NCI-H2171 treated with DMSO at 0.1 percent for 48 hours (cell line): ENCODE results near the gene TTF2.

Experiments used
- DNase-seq: peaks from one replicate; lab custom pipeline; 2025; lab: John Stamatoyannopoulos, UW

Gene TTF2

GRCh38 chr1:117046781-117047180 is 13.3 kb upstream of the TTF2 start:
- DNase-seq = peak; percentile 30

GRCh38 chr1:117047271-117047670 is 12.9 kb upstream of the TTF2 start:
- no peak for DNase-seq

GRCh38 chr1:117049857-117050256 is 10.3 kb upstream of the TTF2 start:
- DNase-seq = no peak

GRCh38 chr1:117051224-117052064 is 8.7 kb upstream of the TTF2 start:
- DNase-seq = no peak

GRCh38 chr1:117054068-117054467 is 6.1 kb upstream of the TTF2 start:
- no peak for DNase-seq

GRCh38 chr1:117058810-117059209 is 1.3 kb upstream of the TTF2 start:
- DNase-seq = peak; percentile 82

GRCh38 chr1:117059334-117059677 is 820 bp upstream of the TTF2 start:
- peak; percentile 83 for DNase-seq

- DNase-seq = peak; percentile 26
Observed at GRCh38 chr1:117060441-117061317, 553 bp downstream of the TTF2 start.

GRCh38 chr1:117061986-117062415 is 1.9 kb downstream of the TTF2 start:
- DNase-seq = no peak

- DNase-seq = no peak
Observed at GRCh38 chr1:117066367-117066766, 6.2 kb downstream of the TTF2 start.

GRCh38 chr1:117067533-117068370 is 7.6 kb downstream of the TTF2 start:
- DNase-seq = peak; percentile 50

GRCh38 chr1:117068580-117068979 is 8.5 kb downstream of the TTF2 start:
- DNase-seq = no peak

GRCh38 chr1:117069220-117069844 is 9.2 kb downstream of the TTF2 start:
- no peak for DNase-seq

GRCh38 chr1:117070124-117070523 is 10.0 kb downstream of the TTF2 start:
- no peak for DNase-seq

GRCh38 chr1:117076648-117077047 is 16.5 kb downstream of the TTF2 start:
- DNase-seq = no peak

- no peak for DNase-seq
Observed at GRCh38 chr1:117077267-117077666, 17.1 kb downstream of the TTF2 start.

GRCh38 chr1:117079737-117080136 is 19.6 kb downstream of the TTF2 start:
- DNase-seq = no peak

GRCh38 chr1:117084231-117084630 is 24.1 kb downstream of the TTF2 start:
- DNase-seq = no peak

GRCh38 chr1:117087686-117088085 is 27.6 kb downstream of the TTF2 start:
- no peak for DNase-seq

GRCh38 chr1:117089996-117090395 is 29.9 kb downstream of the TTF2 start:
- peak; percentile 43 for DNase-seq

GRCh38 chr1:117092594-117092993 is 32.5 kb downstream of the TTF2 start:
- no peak for DNase-seq

GRCh38 chr1:117093091-117093534 is 33.0 kb downstream of the TTF2 start:
- DNase-seq = peak; percentile 72
